ENCODE measurements around the gene MTLN. TPM values are rescaled to one million over a fixed set of nuclear protein-coding genes. Genes with fewer than 3 reads are reported as not detected.

The MTLN gene
- total and polyA plus RNA-seq, 2 of the 8 experiments (the other 6 are each of a cell fraction or from before 2014, with no cell fraction given), result 38.6 to 104 TPM

- TF ChIP-seq CHD7 (IDR thresholded peaks at IDR 0.05; ENCODE audit: insufficient replicate concordance, low read length) (no peak), BACH1 (IDR thresholded peaks at IDR 0.05; ENCODE audit: low read length) (no peak), PHF8 (conservative IDR thresholded peaks at IDR 0.05; ENCODE audit: low read depth, low read length) (peak; percentile 89), ATF3 (IDR thresholded peaks at IDR 0.05; ENCODE audit: insufficient read depth, low read depth, low read length) (no peak), POLR2AphosphoS5 (IDR thresholded peaks at IDR 0.05; ENCODE audit: low read depth, low read length) (peak; percentile 79), USF2 (IDR thresholded peaks at IDR 0.05; ENCODE audit: low read length) (no peak), BCL11A (IDR thresholded peaks at IDR 0.05; ENCODE audit: low read depth in 2 of 2, low read length in 2 of 2) (no peak), CHD1 (IDR thresholded peaks at IDR 0.05; ENCODE audit: low read depth, low read length) (no peak)
Measured at GRCh38 chr2:110211938-110212858, at the start of gene MTLN (continued).

Data from H1 (cell line).